Heart left ventricle (tissue), 16 donors: ENCODE measurements around the gene FXR1. TPM values are rescaled to one million over a fixed set of nuclear protein-coding genes. Genes with fewer than 3 reads are reported as not detected.

ENCODE experiments used
- ATAC-seq, 4 donors: fragments of 200-7000 bp; cut with Tn5 transposase; one replicate each; pipeline ENCODE4 v1.9.1; 2020 to 2022; ENCODE audit warnings: moderate library complexity in 4 of 4, mild to moderate bottlenecking in 3 of 4, moderate number of reproducible peaks in 1 of 4
- DNase-seq, 5 donors: peaks; one replicate each; pipeline ENCODE4 v3.0.0-alpha.2; 2020
- H3K27ac ChIP-seq, 12 donors: fragments of 200-600 bp; sonication (generic) in 4 of 12; one replicate each; pipeline versions ENCODE4 v1.5.0 to v1.8.0; 2016 to 2022; ENCODE audit warnings: mild to moderate bottlenecking in 2 of 12
- H3K27me3 ChIP-seq, 9 donors: fragments of 200-600 bp; sonication (generic) in 2 of 9; one replicate each; pipeline versions ENCODE4 v1.5.1 to v1.8.0; 2016 to 2022; ENCODE audit warnings: mild to moderate bottlenecking in 3 of 9
- H3K36me3 ChIP-seq, 9 donors: fragments of 200-600 bp; sonication (generic) in 2 of 9; one replicate each; pipeline versions ENCODE4 v1.5.0 to v1.8.0; 2018 to 2022; ENCODE audit warnings: mild to moderate bottlenecking in 2 of 9
- H3K4me1 ChIP-seq, 12 donors: fragments of 200-600 bp; sonication (generic) in 4 of 12; one replicate each; pipeline versions ENCODE4 v1.5.0 to v1.8.0; 2016 to 2022; ENCODE audit warnings: mild to moderate bottlenecking in 3 of 12
- H3K4me3 ChIP-seq, 12 donors: fragments of 200-600 bp; sonication (generic) in 4 of 12; one replicate each; pipeline versions ENCODE4 v1.5.0 to v1.8.0; 2017 to 2022; ENCODE audit warnings: mild to moderate bottlenecking in 9 of 12, moderate library complexity in 4 of 12
- H3K9me3 ChIP-seq, 12 donors: fragments of 200-600 bp; sonication (generic) in 4 of 12; one replicate each; pipeline versions ENCODE4 v1.5.0 to v1.8.0; 2016 to 2022; ENCODE audit warnings: mild to moderate bottlenecking in 1 of 12
- POLR2A ChIP-seq, 2 donors: fragments of 450-650 bp; IDR thresholded peaks; one replicate each; pipeline ENCODE4 v1.6.1; 2017; ENCODE audit warnings: antibody characterized with exemption in 2 of 2, mild to moderate bottlenecking in 2 of 2, moderate library complexity in 2 of 2
- WGBS, 4 donors: extraction: QIAGEN DNeasy Blood & Tissue Kit in 2 of 4; methylation state at CpG; one replicate each; pipeline versions ENCODE4 v1.1.5 to v1.1.7; 2013 to 2018; 5-methylcytosine and 5-hydroxymethylcytosine counted together
- intact Hi-C, 10 donors: fragments of 100-400 bp; cut with DNase I; formaldehyde crosslinking; loops; one replicate each; pipeline versions ENCODE4 v1.11.1 to v1.14.2; 2022
- polyA plus RNA-seq, 2 donors: library from polyadenylated mRNA; stranded (reverse); fragments of 200-250 nt; gene quantifications; one replicate each; pipeline ENCODE4 v1.2.3, GENCODE V29; 2013
- total RNA-seq, 9 donors: library from RNA; depleted of rRNA in 2 of 9; stranded (reverse); fragments of >200 nt in 2 of 9; fragmentation: NEBNext Ultra II Directional in 3 of 9; extraction: Animal tissue kit (Norgen Biotek cat#: 25700) in 3 of 9; gene quantifications; one replicate each; pipeline versions ENCODE4 v1.1.0 to v1.2.4, GENCODE V29; 2016 to 2023
- TF ChIP-seq, protein P1 (sequence below), 12 donors: fragments of 200-600 bp; sonication (generic) in 4 of 12; IDR thresholded peaks; one replicate each; pipeline versions ENCODE4 v1.5.0 to v1.8.0; 2018 to 2022; ENCODE audit warnings: antibody characterized with exemption in 12 of 12, mild to moderate bottlenecking in 5 of 12
- donor health status: ischemic (EF 13 %, LVEDD 7.1; RV severe dilation, severe dysfunction).
- donor health status: healthy with polysubstance abuse.
- donor health status: DM: no; HTN: yes; CAD: no.
- donor health status: DM: no; HTN: no; CAD: no.
- donor health status: ischemic (EF 25% LVEDD 6.9; RV normal size, moderate dysfunction).
- donor health status: ischemic (EF 25% LVEDD 5.7; RV mildly dilated, moderate dysfunction).
- donor health status: healthy.
- donor health status: DM: yes; HTN: yes; CAD: no.
- donor health status: ischemic (EF 35%, LVEDD 5.7; RV mildly dilated, moderate dysfunction).
- donor health status: nonischemic (EF 11% LVEDD 7.7; RV severe dilation, severe dysfunction).
- donor health status: DM: yes; HTN: yes; CAD: no.
- donor health status: PGD.
- donor health status: ischemic (EF 29% LVEDD 5.4; RV normal size, mild dysfunction).
- donor health status: nonischemic (EF 23%, LVEDD 6.1; RV moderate dilation, normal function).

FXR1 gene
- total and polyA plus RNA-seq, 11 donors = 113 to 298 (median 212) TPM

GRCh38 chr3:180987344-180987743 lies 74.9 kb downstream of the FXR1 start:
- H3K27ac ChIP-seq = no peak overlapping the region
- H3K4me3 ChIP-seq = peak overlapping the region in 1 of 12 donors; percentile 74
- peaks cover 0 to 29% (median 17%) of the 10 kb centered on the region in 12 donors for H3K4me1 ChIP-seq
- intact Hi-C loops = loop anchor here in 4 of 10 donors (5.0 to 10.0 kb wide), 3 partner anchors 73 to 385 kb away; partner anchors contain the start of genes FXR1 (in 3 of the 4) and TTC14 (in 1 of the 4)
- ATAC-seq (no peak), DNase-seq (no peak)
- peaks cover 0 to 57% (median 47%) of the 10 kb centered on the region in 9 donors for H3K36me3 ChIP-seq
- 94 to 100% (median 98%) methylated on average over 2 of the region's 2 CpGs for WGBS, 4 donors
- no peaks in the 10 kb centered on the region for H3K27me3 ChIP-seq
- H3K9me3 ChIP-seq = no peaks in the 10 kb centered on the region
- TF ChIP-seq POLR2A (IDR thresholded peaks at IDR 0.05) = no peak
- TF ChIP-seq, protein P1, sequence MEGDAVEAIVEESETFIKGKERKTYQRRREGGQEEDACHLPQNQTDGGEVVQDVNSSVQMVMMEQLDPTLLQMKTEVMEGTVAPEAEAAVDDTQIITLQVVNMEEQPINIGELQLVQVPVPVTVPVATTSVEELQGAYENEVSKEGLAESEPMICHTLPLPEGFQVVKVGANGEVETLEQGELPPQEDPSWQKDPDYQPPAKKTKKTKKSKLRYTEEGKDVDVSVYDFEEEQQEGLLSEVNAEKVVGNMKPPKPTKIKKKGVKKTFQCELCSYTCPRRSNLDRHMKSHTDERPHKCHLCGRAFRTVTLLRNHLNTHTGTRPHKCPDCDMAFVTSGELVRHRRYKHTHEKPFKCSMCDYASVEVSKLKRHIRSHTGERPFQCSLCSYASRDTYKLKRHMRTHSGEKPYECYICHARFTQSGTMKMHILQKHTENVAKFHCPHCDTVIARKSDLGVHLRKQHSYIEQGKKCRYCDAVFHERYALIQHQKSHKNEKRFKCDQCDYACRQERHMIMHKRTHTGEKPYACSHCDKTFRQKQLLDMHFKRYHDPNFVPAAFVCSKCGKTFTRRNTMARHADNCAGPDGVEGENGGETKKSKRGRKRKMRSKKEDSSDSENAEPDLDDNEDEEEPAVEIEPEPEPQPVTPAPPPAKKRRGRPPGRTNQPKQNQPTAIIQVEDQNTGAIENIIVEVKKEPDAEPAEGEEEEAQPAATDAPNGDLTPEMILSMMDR (IDR thresholded peaks at IDR 0.05) = no peak

DNA sequence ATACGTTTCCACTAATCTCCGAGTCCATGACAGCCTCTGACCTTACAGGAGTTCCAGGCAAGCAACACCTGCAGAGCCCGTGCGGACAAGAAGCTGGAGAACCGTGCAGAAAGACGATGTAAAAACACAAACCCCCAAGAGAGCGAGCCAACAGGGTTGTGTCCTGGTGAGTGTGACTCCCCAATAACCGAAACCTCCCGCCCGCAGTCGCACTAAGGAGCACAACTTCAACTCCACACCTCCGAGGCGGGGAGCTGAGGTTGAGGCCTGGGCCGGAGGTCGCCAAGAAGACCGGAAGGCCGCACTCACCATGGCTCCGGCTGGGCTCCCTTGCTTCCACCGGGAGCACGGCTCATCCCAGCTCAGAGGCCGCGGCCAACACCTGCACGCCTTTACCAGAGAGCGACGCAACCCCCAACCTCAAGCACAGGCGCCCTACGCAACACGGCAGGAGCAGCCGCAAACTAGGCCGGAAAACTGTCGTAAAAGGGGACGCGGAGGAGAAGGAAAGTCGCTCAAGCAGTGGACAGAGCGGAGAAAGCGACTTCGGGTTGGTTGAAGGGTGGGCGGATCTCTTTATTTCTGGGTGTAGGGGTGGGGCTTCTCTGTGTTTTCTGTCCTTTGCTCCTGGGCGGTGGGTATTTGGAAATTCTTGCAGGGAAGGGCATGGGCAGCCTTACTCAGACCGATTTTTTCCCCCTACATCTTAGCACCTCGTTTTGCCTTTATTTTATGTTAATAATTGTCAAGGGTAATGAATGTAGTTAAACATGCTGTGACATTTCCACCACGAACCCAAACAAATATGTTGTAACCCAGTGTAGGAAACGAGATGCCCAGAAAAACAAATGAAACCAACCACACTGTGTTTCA lies 77.1 kb downstream of the FXR1 start, which contains the start of gene DNAJC19:
Gene DNAJC19, minus strand, starts transcription at position 446 of the 873 bp plus-strand sequence. Its CDS starts 134 bp downstream, at position 312.
- H3K4me3 ChIP-seq = peak within 1 kb of the TSS; percentile 38 to 94 (median 82)
- no peaks in the 10 kb centered on the region for H3K27me3 ChIP-seq
- DNase-seq (peak; percentile 91 to 95 (median 93)), ATAC-seq (peak; percentile 98 to 99 (median 99))
- H3K4me1 ChIP-seq = peaks cover 0 to 29% (median 17%) of the 10 kb centered on the region in 12 donors
- peak within 1 kb of the TSS; percentile 66 to 92 (median 84) for H3K27ac ChIP-seq
- no peaks in the 10 kb centered on the region for H3K9me3 ChIP-seq
- 0 to 1% (median 1%) methylated on average over 39 to 43 of the region's 43 CpGs for WGBS, 4 donors
- TF ChIP-seq, protein P1 (IDR thresholded peaks at IDR 0.05) = no peak
- peak in 1 of 2 donors; percentile 79 for TF ChIP-seq POLR2A (IDR thresholded peaks at IDR 0.05)
- intact Hi-C loops = loop anchor here in 6 of 10 donors (2.0 to 10.0 kb wide), 5 partner anchors 75 to 387 kb away; partner anchors contain the start of genes FXR1 (in 6 of the 6) and TTC14 (in 1 of the 6)
- peaks cover 0 to 35% (median 31%) of the 10 kb centered on the region in 9 donors for H3K36me3 ChIP-seq

DNA sequence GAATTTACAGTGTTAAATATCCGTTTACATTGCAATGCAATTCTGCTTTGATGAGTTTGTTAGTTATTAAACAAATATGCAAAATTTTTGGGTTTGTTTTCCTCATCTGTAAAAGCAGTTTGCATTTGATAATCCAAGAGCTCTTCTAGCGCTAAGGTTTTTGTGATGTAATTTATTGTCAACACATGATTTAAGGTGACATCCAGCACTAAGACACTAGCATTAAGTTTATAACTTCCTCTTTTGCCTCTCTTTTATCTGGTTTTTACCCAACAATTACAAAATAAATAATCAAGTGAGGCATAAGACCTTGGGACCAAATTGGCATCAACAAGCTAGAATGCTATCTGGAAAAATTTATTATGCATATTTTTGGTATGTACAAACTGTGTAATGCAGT lies 78.0 kb downstream of the FXR1 start:
- intact Hi-C loops = loop anchor here in 2 of 10 donors (5.0 to 10.0 kb wide), 2 partner anchors 78 to 184 kb away; partner anchors contain the start of gene FXR1 (in 1 of the 2)
- TF ChIP-seq, protein P1 (IDR thresholded peaks at IDR 0.05) = no peak
- no peak for TF ChIP-seq POLR2A (IDR thresholded peaks at IDR 0.05)
- ATAC-seq (no peak), DNase-seq (no peak)
- H3K4me1 ChIP-seq = peaks cover 0 to 29% (median 17%) of the 10 kb centered on the region in 12 donors
- peaks cover 0 to 26% (median 21%) of the 10 kb centered on the region in 9 donors for H3K36me3 ChIP-seq
- no peaks in the 10 kb centered on the region for H3K27me3 ChIP-seq
- peak overlapping the region in 8 of 12 donors; percentile 70 to 92 (median 86) for H3K27ac ChIP-seq
- WGBS, 4 donors = 28 to 38% (median 30%) methylated on average over 2 of the region's 2 CpGs
- peak overlapping the region in 10 of 12 donors; percentile 38 to 94 (median 82) for H3K4me3 ChIP-seq
- H3K9me3 ChIP-seq = no peaks in the 10 kb centered on the region
